CMK (cell line): ENCODE data around the gene MTX1.
"Not testable (repeated sequence)": the region's sequence is repeated elsewhere in the genome, so short reads cannot be mapped to it uniquely, and the experiment has no call there.

Experiments
- DNase-seq: peaks from one replicate; pipeline ENCODE4 v3.0.0-alpha.2; 2010; ENCODE audit warnings: low read depth

The MTX1 gene

GRCh38 chr1:155209312-155209721 is 822 bp downstream of the MTX1 start:
- no peak for DNase-seq

GRCh38 chr1:155210314-155211104 is 2.0 kb downstream of the MTX1 start:
- DNase-seq: no peak

- not testable (repeated sequence) for DNase-seq
These were observed 3.0 kb downstream of the MTX1 start for GRCh38 chr1:155211381-155212050.

GRCh38 chr1:155212051-155212440 is 3.6 kb downstream of the MTX1 start:
- DNase-seq: not testable (repeated sequence)

GRCh38 chr1:155214702-155215101 is 6.2 kb downstream of the MTX1 start:
- DNase-seq: not testable (repeated sequence)

GRCh38 chr1:155218854-155219591 is 10.5 kb downstream of the MTX1 start:
- DNase-seq: no peak

GRCh38 chr1:155219592-155220031 is 11.1 kb downstream of the MTX1 start:
- DNase-seq: no peak

GRCh38 chr1:155220211-155220965 is 11.9 kb downstream of the MTX1 start:
- DNase-seq: not testable (repeated sequence)

GRCh38 chr1:155223047-155223446 is 14.6 kb downstream of the MTX1 start:
- no peak for DNase-seq

- DNase-seq: not testable (repeated sequence)
These were observed 16.9 kb downstream of the MTX1 start for GRCh38 chr1:155225404-155225759.

- DNase-seq: no peak
These were observed 17.9 kb downstream of the MTX1 start for GRCh38 chr1:155226188-155226909.

- no peak for DNase-seq
These were observed 18.4 kb downstream of the MTX1 start for GRCh38 chr1:155226910-155227260.

GRCh38 chr1:155227261-155228095 is 19.0 kb downstream of the MTX1 start:
- peak; percentile 98 for DNase-seq

- no peak for DNase-seq
These were observed 19.6 kb downstream of the MTX1 start for GRCh38 chr1:155228096-155228427.

GRCh38 chr1:155231302-155231701 is 22.8 kb downstream of the MTX1 start:
- DNase-seq: not testable (repeated sequence)

GRCh38 chr1:155232001-155232978 is 23.8 kb downstream of the MTX1 start:
- DNase-seq: not testable (repeated sequence)

GRCh38 chr1:155233502-155233901 is 25.0 kb downstream of the MTX1 start:
- DNase-seq: not testable (repeated sequence)

GRCh38 chr1:155235375-155235774 is 26.9 kb downstream of the MTX1 start:
- not testable (repeated sequence) for DNase-seq

GRCh38 chr1:155236451-155236850 is 28.0 kb downstream of the MTX1 start:
- no peak for DNase-seq
